ENCODE data around the gene C2CD2. TPM values are rescaled to one million over a fixed set of nuclear protein-coding genes. Genes with fewer than 3 reads are reported as not detected.

The C2CD2 gene
- polyA plus RNA-seq, 1 of the 3 experiments (the other 2 are of a cell fraction), result 9.7 TPM

DNA sequence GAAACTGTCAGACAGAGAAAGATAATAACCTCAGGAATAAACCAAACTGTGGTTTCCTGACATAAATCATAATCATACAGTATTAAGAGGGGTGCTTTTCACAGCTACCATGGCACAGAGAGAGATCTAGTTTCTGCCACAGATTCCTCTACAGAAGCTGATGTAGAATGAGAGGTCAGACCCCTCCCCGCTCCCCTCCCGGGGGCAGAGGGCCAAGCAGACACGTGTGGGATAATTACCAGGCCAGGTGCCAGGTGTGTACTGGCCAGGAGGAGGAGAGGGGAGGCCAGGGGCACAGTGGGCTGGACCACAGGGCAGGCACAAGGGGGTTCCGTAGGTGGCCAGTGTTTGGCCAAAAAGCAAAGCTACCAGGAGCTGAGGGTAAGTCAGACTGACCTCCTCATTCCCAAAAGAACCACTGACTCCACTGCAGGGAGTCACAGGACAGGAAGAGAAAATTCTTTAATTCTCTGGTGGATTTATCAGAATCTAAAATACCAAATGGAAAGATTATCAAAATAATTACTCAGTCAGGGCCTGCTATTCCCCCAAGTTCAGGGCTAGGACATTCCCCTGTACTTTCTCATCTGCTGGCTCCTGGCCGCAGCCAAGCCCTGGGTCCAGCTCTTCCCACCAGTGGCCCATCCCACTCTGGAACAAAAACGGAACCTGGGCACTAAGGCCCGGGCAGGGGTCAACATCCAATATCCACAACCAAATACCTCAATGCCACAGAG is 30.0 kb downstream of the C2CD2 start:
- Histone ChIP-seq H3K4me2 (no peak overlapping the region), H3K9me2 (no peaks in the 10 kb centered on the region), H3K36me3 (replicated peaks in 1 of 2; ENCODE audit: control insufficient read depth in 1 of 2, insufficient read depth in 2 of 2, low read length in 1 of 2) (no peaks in the 10 kb centered on the region), H3K79me2 (ENCODE audit: insufficient read depth) (peaks cover 6% of the 10 kb centered on the region; the same call in 1 of the 2 replicates), H4K20me1 (ENCODE audit: insufficient read depth) (no peaks in the 10 kb centered on the region), H3K4me1 (ENCODE audit: control insufficient read depth in 1 of 2, insufficient read depth in 2 of 2, low read depth in 1 of 2, low read length in 1 of 2) (peaks cover 0 to 7% of the 10 kb centered on the region in 2 experiments; a peak in 2 of 4 replicates), H3K9me3 (no peaks in the 10 kb centered on the region), H3K27me3 (ENCODE audit: insufficient read depth) (no peaks in the 10 kb centered on the region), H3K4me3 (ENCODE audit: low read depth in 2 of 2, low read length in 1 of 2) (no peak overlapping the region), H2AFZ (ENCODE audit: low read depth) (no peak overlapping the region), H3K9ac (no peak overlapping the region), H3F3A (replicated peaks; ENCODE audit: insufficient read depth) (no peaks in the 10 kb centered on the region), H3K27ac (ENCODE audit: low read depth in 2 of 2, low read length in 1 of 2) (no peak overlapping the region)
- 97% methylated on average over 4 of the region's 7 CpGs for WGBS (ENCODE audit: low lambda C conversion rate)
- no peak for TF ChIP-seq MAX (IDR thresholded peaks at IDR 0.05; ENCODE audit: low read depth)
- TF ChIP-seq MEF2A (IDR thresholded peaks at IDR 0.05; ENCODE audit: borderline replicate concordance, low read depth), result no peak
- no peak for TF ChIP-seq FOSL2 (IDR thresholded peaks at IDR 0.05; ENCODE audit: borderline replicate concordance, low read depth)
- TF ChIP-seq FOXJ3 (CRISPR knock-in tag; IDR thresholded peaks at IDR 0.05), result no peak
- TF ChIP-seq FOXM1 (IDR thresholded peaks at IDR 0.05; ENCODE audit: low read depth), result no peak
- TF ChIP-seq SIN3A (IDR thresholded peaks at IDR 0.05; ENCODE audit: borderline replicate concordance, low read depth, low read length), result no peak
- TF ChIP-seq EP300 (IDR thresholded peaks at IDR 0.05; ENCODE audit: borderline replicate concordance in 1 of 2, low read depth in 1 of 2, low read length in 1 of 2), result no peak
- TF ChIP-seq RAD21 (IDR thresholded peaks at IDR 0.05; ENCODE audit: low read length), result no peak
- TF ChIP-seq EZH2phosphoT487 (IDR thresholded peaks at IDR 0.05; ENCODE audit: borderline replicate concordance, low read depth), result no peak
- no peak for TF ChIP-seq POLR2AphosphoS5 (IDR thresholded peaks at IDR 0.05; ENCODE audit: low read depth, low read length)
- no peak for TF ChIP-seq GABPA (IDR thresholded peaks at IDR 0.05; ENCODE audit: low read depth)
- no peak for TF ChIP-seq USF2 (IDR thresholded peaks at IDR 0.05; ENCODE audit: borderline replicate concordance, low read depth, low read length)
- no peak for TF ChIP-seq ELF1 (IDR thresholded peaks at IDR 0.05)
- TF ChIP-seq, protein P1, sequence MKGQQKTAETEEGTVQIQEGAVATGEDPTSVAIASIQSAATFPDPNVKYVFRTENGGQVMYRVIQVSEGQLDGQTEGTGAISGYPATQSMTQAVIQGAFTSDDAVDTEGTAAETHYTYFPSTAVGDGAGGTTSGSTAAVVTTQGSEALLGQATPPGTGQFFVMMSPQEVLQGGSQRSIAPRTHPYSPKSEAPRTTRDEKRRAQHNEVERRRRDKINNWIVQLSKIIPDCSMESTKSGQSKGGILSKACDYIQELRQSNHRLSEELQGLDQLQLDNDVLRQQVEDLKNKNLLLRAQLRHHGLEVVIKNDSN (IDR thresholded peaks at IDR 0.05; ENCODE audit: borderline replicate concordance, low read depth), result no peak
- no peak for TF ChIP-seq NRF1 (IDR thresholded peaks at IDR 0.05; ENCODE audit: low read depth, low read length)
- TF ChIP-seq, protein P2, sequence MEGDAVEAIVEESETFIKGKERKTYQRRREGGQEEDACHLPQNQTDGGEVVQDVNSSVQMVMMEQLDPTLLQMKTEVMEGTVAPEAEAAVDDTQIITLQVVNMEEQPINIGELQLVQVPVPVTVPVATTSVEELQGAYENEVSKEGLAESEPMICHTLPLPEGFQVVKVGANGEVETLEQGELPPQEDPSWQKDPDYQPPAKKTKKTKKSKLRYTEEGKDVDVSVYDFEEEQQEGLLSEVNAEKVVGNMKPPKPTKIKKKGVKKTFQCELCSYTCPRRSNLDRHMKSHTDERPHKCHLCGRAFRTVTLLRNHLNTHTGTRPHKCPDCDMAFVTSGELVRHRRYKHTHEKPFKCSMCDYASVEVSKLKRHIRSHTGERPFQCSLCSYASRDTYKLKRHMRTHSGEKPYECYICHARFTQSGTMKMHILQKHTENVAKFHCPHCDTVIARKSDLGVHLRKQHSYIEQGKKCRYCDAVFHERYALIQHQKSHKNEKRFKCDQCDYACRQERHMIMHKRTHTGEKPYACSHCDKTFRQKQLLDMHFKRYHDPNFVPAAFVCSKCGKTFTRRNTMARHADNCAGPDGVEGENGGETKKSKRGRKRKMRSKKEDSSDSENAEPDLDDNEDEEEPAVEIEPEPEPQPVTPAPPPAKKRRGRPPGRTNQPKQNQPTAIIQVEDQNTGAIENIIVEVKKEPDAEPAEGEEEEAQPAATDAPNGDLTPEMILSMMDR (IDR thresholded peaks at IDR 0.05), result no peak
- TF ChIP-seq TCF12 (IDR thresholded peaks at IDR 0.05), result no peak
- TF ChIP-seq JUND (IDR thresholded peaks at IDR 0.05), result no peak
- no peak for TF ChIP-seq MXI1 (IDR thresholded peaks at IDR 0.05; ENCODE audit: low read depth, low read length)
- ChIA-PET CTCF (no interaction called here), POLR2A (no interaction called here)
- DNase-seq, result no peak
